Stimulated activated CD4-positive, alpha-beta T cell treated with anti-CD3 and anti-CD28 coated beads, Interleukin-15, amount 100 ng/mL, for 24 hours (primary cell): ENCODE data around the gene AMFR.

ENCODE experiments used
- DNase-seq: peaks from one replicate; pipeline ENCODE4 v3.0.0-alpha.2; 2020

Gene AMFR

GRCh38 chr16:56360117-56361008 is 65.0 kb downstream of the AMFR start:
- DNase-seq: no peak

GRCh38 chr16:56357765-56358322 is 67.5 kb downstream of the AMFR start:
- DNase-seq: no peak

- DNase-seq: peak; percentile 14
Observed at GRCh38 chr16:56357241-56357764, 68.0 kb downstream of the AMFR start.

GRCh38 chr16:56356276-56357240 is 68.8 kb downstream of the AMFR start:
- DNase-seq: peak; percentile 69

GRCh38 chr16:56355786-56356275 is 69.5 kb downstream of the AMFR start:
- no peak for DNase-seq

GRCh38 chr16:56355221-56355620 is 70.1 kb downstream of the AMFR start:
- DNase-seq: no peak

DNA sequence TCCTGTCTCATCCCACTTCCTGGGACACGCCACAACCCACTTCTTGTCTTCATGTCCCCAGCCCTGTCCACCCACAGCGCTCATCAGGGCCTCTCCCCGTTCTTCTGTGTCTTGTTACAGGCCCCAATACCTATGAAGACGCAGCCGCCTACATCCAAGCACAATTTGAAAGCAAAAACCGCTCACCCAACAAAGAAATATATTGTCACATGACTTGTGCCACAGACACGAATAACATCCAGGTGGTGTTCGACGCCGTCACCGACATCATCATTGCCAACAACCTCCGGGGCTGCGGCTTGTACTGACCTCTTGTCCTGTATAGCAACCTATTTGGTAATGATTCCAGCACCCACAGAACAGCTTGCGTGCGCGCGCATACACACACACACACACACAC is 70.6 kb downstream of the AMFR start:
- no peak for DNase-seq

GRCh38 chr16:56354016-56354415 is 71.3 kb downstream of the AMFR start:
- no peak for DNase-seq

- DNase-seq: no peak
Observed at GRCh38 chr16:56353054-56353921, 72.1 kb downstream of the AMFR start.

- no peak for DNase-seq
Observed at GRCh38 chr16:56352351-56353053, 72.8 kb downstream of the AMFR start.

GRCh38 chr16:56351481-56351880 is 73.9 kb downstream of the AMFR start:
- DNase-seq: no peak

DNA sequence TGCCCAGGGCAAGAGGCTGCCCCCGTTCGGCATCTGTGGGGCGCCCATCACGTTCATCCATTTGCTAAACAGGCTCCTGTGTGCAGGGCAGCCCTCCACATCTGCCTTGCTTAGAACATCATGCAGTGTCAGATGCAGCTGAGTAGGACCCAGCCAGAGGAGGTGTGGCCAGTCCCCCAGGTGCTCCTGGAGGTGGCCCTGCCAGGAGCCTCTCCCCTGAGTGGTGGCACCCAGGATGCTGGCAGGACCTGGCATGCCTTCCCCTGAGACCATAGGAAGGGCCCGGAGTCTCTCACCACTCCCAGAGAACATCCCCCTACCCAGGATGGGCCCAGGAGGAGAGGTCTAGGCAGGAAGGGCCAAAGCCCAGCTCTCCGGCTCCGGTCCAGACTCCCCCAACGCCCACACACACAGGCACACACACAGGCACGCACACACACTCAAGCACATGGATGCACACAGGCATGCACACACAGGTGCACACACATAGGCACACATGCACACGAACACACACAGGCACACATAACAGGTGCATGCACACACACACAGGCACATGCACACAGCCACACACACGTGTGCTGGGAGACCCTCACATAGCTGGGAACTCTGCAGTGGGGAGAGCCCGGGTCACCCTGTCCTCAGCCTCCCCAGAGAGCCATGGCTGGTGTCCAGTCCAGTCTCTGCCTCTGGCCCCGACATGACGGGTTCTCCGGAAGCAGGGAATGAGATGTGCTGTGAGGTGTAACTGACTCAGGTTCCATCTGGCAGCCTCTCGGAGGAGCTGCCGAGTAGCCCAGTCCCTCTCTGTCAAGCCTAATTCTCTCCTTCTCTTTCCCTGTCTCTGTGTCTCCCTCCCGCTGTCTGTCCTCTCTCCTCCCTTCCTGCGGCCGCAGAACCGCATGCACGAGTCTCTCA is 74.6 kb downstream of the AMFR start:
- no peak for DNase-seq

- DNase-seq: no peak
Observed at GRCh38 chr16:56349711-56350161, 75.6 kb downstream of the AMFR start.

DNA sequence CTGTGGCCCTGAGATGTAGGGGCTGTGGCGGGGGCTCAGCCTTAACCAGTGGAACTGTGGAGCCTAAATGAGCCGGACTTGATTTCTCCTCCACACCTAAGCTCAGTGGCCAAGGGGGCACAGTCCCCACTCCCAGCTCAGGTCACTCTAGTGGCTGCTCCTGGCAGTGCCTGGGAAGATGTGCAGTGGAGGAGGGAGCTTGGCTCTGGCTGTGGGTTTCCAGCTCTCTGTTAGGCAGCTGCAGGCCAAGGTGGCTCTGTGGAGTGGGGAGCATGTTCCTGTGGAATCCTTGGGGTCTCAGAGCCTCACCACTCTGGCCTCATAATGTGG is 76.3 kb downstream of the AMFR start:
- DNase-seq: no peak

DNA sequence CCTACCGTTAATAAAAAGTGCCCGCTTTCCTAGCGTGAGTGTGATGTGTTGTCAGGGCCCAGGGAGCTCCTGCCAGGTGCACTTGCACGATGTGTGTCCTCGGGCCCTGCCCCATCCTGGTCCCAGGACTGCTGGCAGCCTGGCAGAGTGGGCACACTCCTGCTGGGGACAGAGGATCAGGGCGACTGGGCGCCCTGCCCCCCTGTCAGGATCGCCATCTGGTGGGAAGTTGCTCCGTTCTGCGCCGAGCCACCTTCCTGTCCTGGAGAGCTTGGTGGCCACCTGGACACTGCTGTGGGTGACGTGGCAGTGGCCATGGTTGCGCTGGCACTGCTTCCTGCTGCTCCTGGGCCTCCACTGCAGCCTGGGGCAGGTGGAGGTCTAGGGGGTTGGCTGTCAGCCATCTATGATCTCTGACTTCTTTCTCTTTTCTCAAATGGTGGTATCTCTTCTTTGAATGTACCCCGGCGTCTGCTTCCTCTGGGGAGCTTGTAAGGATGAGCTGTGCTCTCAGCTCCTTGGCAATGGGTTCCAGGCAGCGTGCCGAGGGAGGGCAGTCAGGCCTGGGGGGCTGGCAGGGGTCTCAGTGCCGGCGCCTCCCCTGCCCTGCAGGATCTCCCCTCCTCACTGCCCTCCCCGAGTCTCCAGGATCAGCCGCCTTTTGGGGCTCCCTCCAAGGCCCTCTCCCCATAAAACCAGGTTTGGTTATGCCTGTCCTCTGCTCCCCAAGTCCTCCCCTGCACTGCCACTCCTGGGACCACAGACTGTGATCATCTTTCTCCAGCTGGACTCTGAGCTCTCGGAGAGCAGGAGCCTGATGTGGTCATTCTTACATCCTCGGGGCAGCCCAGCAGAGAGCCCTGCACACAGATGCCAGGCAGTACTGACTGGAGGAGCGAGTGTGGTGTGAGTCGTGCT is 76.9 kb downstream of the AMFR start:
- no peak for DNase-seq

DNA sequence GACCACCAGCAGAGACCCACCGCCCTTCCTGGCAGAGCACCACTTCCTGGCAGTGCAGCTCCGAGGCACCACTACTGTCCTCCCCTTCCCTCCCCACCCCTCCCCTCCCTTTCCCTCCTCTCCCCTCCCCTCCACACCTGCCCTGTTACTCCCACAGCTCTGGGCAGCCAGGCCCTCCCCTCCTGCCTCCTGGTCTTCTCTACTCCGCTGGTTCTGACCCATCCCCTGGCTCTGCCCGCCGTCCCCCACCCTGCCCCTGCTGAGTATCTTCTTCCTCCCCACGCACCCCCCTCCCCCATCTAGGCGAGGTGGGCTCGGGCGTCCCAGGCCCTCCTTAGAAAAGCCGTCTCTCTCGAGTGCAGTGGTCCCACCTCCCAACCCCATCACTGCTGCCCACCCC is 77.7 kb downstream of the AMFR start:
- no peak for DNase-seq

GRCh38 chr16:56347166-56347565 is 78.2 kb downstream of the AMFR start:
- no peak for DNase-seq

DNA sequence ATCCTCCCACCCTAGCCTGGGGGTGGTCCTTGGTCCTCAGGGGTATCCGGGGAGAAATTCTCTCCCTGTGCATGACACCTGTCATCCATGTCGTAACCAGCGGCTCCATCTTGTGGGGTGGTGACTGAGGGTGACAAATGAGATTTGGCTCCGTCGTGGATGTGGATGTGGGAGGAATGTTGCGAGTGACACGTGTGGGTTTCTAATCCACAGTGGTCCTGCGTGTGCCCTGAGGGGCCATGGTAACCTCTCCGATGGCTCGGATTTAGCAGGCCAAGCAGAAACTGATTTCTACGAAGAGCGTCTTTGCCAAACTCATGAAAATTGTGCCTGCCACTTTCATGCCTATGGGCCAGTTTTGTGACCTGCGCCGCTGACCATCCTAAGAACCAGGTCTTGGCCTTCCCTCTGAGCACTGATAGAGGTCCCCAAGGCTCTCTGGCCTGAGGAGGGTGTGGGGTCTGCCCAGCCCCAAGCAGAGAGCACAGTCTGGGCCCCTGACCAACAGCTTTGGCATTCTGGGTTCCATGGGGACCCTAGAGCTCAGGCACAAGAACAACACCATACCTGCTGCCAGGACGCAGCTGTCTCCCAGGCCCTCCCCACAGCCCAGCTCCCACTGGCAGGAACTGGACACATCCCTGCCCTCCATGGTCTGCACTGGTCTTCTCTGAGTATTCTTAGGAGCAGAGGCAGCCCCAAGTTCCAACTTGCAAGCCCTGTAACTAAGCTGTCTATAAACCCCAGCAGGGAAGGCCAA is 79.0 kb downstream of the AMFR start:
- no peak for DNase-seq
